ENCODE results near the gene CPNE1. TPM values are rescaled to one million over a fixed set of nuclear protein-coding genes. Genes with fewer than 3 reads are reported as not detected.

The CPNE1 gene
- total RNA-seq, 1 donor from 2014 or later: 293 TPM

DNA sequence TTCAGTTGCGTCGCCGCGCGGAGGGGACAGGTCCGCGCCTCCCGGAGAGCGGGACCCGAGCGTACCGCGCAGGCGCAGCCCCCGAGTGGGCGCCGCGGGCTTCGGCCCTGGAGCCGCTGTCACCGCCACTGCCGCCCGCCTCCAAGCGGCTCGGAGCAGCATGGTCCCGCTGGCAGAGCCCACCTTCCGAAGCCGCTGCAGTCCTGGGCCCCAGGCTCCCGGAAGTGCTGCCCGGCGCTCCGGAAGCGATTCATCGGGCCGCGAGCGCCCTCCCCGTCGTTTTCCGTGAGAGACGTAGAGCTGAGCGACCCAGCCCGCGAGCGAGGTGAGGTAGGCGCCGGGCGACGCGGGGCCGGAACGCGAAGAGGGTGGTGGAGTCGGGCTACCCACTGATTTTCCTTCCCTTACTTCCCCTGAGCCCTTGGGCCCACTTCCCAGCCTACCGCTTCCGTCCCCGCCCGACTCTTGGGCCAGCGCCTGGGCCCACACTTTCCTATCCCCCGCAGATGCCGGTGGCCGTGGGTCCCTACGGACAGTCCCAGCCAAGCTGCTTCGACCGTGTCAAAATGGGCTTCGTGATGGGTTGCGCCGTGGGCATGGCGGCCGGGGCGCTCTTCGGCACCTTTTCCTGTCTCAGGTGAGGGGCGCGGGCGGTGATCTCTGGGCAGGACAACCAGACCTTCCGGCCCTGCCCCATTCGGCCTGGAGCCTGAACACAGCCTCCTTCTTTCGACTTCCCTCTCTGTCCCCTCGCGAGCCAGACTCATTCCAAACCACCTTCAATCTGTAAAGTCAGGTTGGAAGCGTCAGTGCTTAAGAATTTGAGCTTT lies 34.6 kb upstream of the CPNE1 start, which contains the start of the genes NFS1 and ROMO1:
Gene NFS1, minus strand, starts transcription at position 226 of the 830 bp plus-strand sequence. Its CDS starts 64 bp downstream, at position 162.
Gene ROMO1, plus strand, starts transcription at position 279 of the 830 bp plus-strand sequence. Its CDS starts 228 bp downstream, at position 507.
- peak; percentile 50 for TF ChIP-seq CTCF (IDR thresholded peaks at IDR 0.05; ENCODE audit: unreplicated experiment)
- H3K4me1 Mint-ChIP-seq (ENCODE audit: low read depth): peaks cover 28% of the 10 kb centered on the region
- DNase-seq (ENCODE audit: low spot score, unreplicated experiment): peak; percentile 80
- no peaks in the 10 kb centered on the region for H3K27me3 Mint-ChIP-seq
- peak within 1 kb of the TSS; percentile 90 for H3K4me3 Mint-ChIP-seq (ENCODE audit: low read depth)
- peak within 1 kb of the TSS; percentile 98 for H3K27ac Mint-ChIP-seq
- no peaks in the 10 kb centered on the region for H3K9me3 Mint-ChIP-seq (ENCODE audit: low read depth)
- peaks cover 9% of the 10 kb centered on the region for H3K36me3 Mint-ChIP-seq (ENCODE audit: insufficient read depth)

DNA sequence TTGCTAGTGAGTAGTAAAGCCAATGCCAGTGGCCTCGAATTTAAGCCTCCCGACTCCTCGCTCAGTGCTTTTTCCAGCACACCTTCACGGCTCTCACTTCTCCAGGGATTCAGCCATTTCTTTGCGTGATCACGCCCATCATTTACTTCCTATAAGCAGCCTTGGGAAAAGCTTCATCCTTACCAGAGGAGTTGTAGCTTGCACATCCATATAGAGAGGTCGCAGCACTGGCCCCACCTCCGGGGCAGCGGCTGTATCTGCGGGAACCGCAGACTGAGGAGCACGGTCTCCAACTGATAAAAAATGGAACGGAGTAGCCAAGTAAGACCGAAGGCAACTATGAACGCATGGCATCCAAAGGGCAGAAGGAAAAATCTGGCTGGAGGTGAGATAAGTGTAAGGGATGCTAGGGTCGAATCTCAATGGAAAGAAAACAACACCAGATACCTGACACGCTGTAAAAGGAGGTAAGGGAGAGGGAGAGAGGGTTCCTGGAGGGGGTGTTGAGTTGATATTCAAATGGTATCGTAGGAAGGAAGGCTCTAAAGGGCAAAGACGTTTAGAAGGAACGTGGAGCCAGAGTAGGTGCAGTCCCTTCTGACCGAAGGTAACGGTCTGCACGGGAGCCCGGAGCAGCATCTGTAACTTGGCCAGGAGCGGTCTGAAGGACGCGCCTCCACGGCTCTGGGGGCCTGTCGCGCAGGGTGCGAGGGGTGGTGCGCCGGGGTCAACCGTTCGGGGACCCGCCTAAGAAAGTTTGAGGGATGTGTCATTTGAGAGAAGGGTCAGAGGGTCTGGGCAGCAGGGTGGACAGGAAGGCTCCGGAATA lies 33.8 kb upstream of the CPNE1 start:
- TF ChIP-seq CTCF (IDR thresholded peaks at IDR 0.05; ENCODE audit: unreplicated experiment): no peak
- peaks cover 28% of the 10 kb centered on the region for H3K4me1 Mint-ChIP-seq (ENCODE audit: low read depth)
- H3K27ac Mint-ChIP-seq: peak overlapping the region; percentile 91
- H3K4me3 Mint-ChIP-seq (ENCODE audit: low read depth): peak overlapping the region; percentile 90
- DNase-seq (ENCODE audit: low spot score, unreplicated experiment): no peak
- no peaks in the 10 kb centered on the region for H3K27me3 Mint-ChIP-seq
- H3K36me3 Mint-ChIP-seq (ENCODE audit: insufficient read depth): peaks cover 5% of the 10 kb centered on the region
- H3K9me3 Mint-ChIP-seq (ENCODE audit: low read depth): no peaks in the 10 kb centered on the region

DNA sequence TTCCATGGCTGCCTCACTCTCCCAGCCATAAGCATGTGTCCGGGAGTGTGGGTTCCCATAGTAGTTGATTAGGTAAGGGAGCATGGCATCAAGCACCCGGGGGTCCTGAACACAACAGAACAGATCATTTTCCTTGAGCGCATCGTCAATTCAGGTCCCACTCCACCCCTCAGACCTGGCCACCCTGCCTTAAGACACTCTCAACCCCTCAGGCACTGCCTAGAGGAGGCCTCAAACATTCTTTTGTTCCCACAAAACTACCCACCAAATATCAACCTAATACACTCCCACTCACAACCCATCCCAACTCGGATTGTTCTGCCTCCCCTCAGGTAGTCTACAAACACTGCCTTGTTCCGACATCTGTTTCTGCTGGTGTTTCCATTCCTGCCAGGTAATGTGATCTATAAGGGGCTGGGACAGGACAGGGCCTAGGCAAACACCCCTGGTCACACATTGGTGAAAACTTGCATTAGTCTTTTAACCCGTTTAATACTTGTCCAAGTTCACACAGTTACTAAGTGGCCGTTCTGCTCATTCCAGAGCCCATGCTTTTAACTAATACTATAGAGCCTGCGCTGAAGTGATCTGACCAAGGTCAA lies 33.1 kb upstream of the CPNE1 start:
- Mint-ChIP-seq H3K36me3 (ENCODE audit: insufficient read depth) (peaks cover 4% of the 10 kb centered on the region), H3K27ac (peak overlapping the region; percentile 73), H3K9me3 (ENCODE audit: low read depth) (no peaks in the 10 kb centered on the region), H3K4me3 (ENCODE audit: low read depth) (peak overlapping the region; percentile 90), H3K4me1 (ENCODE audit: low read depth) (peaks cover 28% of the 10 kb centered on the region), H3K27me3 (no peaks in the 10 kb centered on the region)
- no peak for DNase-seq (ENCODE audit: low spot score, unreplicated experiment)
- no peak for TF ChIP-seq CTCF (IDR thresholded peaks at IDR 0.05; ENCODE audit: unreplicated experiment)

GRCh38 chr20:35695978-35696377 lies 31.3 kb upstream of the CPNE1 start:
- Mint-ChIP-seq H3K4me3 (ENCODE audit: low read depth) (no peak overlapping the region), H3K27ac (peak overlapping the region; percentile 14), H3K27me3 (no peaks in the 10 kb centered on the region), H3K9me3 (ENCODE audit: low read depth) (no peaks in the 10 kb centered on the region), H3K4me1 (ENCODE audit: low read depth) (peaks cover 27% of the 10 kb centered on the region), H3K36me3 (ENCODE audit: insufficient read depth) (peaks cover 4% of the 10 kb centered on the region)
- no peak for TF ChIP-seq CTCF (IDR thresholded peaks at IDR 0.05; ENCODE audit: unreplicated experiment)
- no peak for DNase-seq (ENCODE audit: low spot score, unreplicated experiment)

DNA sequence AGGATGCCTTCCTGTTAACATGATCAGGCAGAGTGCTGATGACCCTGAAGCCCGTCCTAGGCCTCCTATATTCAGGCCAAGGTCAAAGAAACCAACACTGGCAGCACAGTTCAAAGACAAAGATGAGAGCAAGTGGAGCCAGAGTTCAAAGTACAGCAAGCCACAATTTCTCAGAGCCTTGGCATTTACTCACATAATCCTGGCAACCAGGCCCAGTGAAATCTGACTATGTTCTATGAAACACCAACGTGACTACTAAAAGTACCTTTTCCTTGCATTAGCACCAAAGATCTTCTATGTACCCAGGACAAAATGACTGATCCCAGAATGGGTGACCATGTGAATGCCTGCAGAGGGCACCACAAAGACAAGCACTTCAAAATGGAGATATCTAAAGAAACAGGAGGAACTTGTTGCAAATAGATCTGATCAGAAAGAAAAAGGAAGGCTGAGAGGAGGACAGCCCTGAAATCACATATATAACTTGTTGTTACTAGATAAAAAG lies 30.6 kb upstream of the CPNE1 start:
- Mint-ChIP-seq H3K4me3 (ENCODE audit: low read depth) (no peak overlapping the region), H3K9me3 (ENCODE audit: low read depth) (no peaks in the 10 kb centered on the region), H3K36me3 (ENCODE audit: insufficient read depth) (peaks cover 6% of the 10 kb centered on the region), H3K4me1 (ENCODE audit: low read depth) (peaks cover 20% of the 10 kb centered on the region), H3K27ac (no peak overlapping the region), H3K27me3 (no peaks in the 10 kb centered on the region)
- TF ChIP-seq CTCF (IDR thresholded peaks at IDR 0.05; ENCODE audit: unreplicated experiment): no peak
- no peak for DNase-seq (ENCODE audit: low spot score, unreplicated experiment)
